H1 (cell line): ENCODE data around the gene HAT1. TPM values are rescaled to one million over a fixed set of nuclear protein-coding genes. Genes with fewer than 3 reads are reported as not detected.

Experiments
- EGR1 ChIP-seq: IDR thresholded peaks from 2 replicates; pipeline ENCODE4 v1.6.1; 2011; ENCODE audit warnings: low read depth, low read length, borderline replicate concordance
- GTF2F1 ChIP-seq: IDR thresholded peaks from 2 replicates; pipeline ENCODE4 v1.6.1; 2012; ENCODE audit warnings: low read depth, low read length, improper control_type of control experiment, borderline replicate concordance
- JUN ChIP-seq: IDR thresholded peaks from 2 replicates; pipeline ENCODE4 v1.6.1; 2011; ENCODE audit warnings: low read depth, mild to moderate bottlenecking, improper control_type of control experiment, low read length
- MAFK ChIP-seq: IDR thresholded peaks from 2 replicates; pipeline ENCODE4 v1.6.1; 2012; ENCODE audit warnings: low read depth, mild to moderate bottlenecking, improper control_type of control experiment, low read length
- SIX5 ChIP-seq: IDR thresholded peaks from 2 replicates; pipeline ENCODE4 v1.6.1; 2011; ENCODE audit warnings: mild to moderate bottlenecking, low read depth, low read length
- SP2 ChIP-seq: IDR thresholded peaks from 2 replicates; pipeline ENCODE4 v1.6.1; 2012; ENCODE audit warnings: mild to moderate bottlenecking, low read length, inconsistent platforms
- TAF7 ChIP-seq: optimal IDR thresholded peaks from 2 replicates; pipeline ENCODE3; 2011; ENCODE audit warnings: low read depth, mild to moderate bottlenecking, inconsistent platforms, low read length, moderate library complexity, borderline replicate concordance
- TCF12 ChIP-seq: IDR thresholded peaks from 2 replicates; pipeline ENCODE4 v1.6.1; 2011; ENCODE audit warnings: low read depth, mild to moderate bottlenecking, low read length
- polyA plus RNA-seq, 7 experiments: library from polyadenylated mRNA; depleted of rRNA in 3 of 7; stranded (reverse) in 5 of 7; unstranded in 2 of 7; fragments of >200 nt in 5 of 7; fragments of 200-250 nt in 2 of 7; gene quantifications; 1 replicate in 5 of 7; 2 replicates in 1 of 7; 4 replicates in 1 of 7; pipeline versions ENCODE4 v1.2.1 to v1.2.3, GENCODE V29; 2011 to 2013; ENCODE audit warnings: missing spikeins in 2 of 7, mixed read lengths in 2 of 7
- total RNA-seq: library from RNA; stranded (reverse); fragmentation: NEBNext Ultra II Directional; extraction: Animal tissue kit (Norgen Biotek cat#: 25700); gene quantifications from 2 replicates; pipeline ENCODE4 v1.2.1, GENCODE V29; 2021
- TF ChIP-seq, protein P1 (sequence below): fragments of 300-600 bp; sonication (generic); IDR thresholded peaks from 2 replicates; pipeline ENCODE4 v1.7.1; 2012; ENCODE audit warnings: low read length, moderate library complexity, mild to moderate bottlenecking, inconsistent platforms; ENCODE audit not compliant: insufficient replicate concordance

HAT1 gene
- total and polyA plus RNA-seq, 2 of the 8 experiments (the other 6 are each of a cell fraction or from before 2014, with no cell fraction given) = 44.6 to 74.2 TPM

DNA sequence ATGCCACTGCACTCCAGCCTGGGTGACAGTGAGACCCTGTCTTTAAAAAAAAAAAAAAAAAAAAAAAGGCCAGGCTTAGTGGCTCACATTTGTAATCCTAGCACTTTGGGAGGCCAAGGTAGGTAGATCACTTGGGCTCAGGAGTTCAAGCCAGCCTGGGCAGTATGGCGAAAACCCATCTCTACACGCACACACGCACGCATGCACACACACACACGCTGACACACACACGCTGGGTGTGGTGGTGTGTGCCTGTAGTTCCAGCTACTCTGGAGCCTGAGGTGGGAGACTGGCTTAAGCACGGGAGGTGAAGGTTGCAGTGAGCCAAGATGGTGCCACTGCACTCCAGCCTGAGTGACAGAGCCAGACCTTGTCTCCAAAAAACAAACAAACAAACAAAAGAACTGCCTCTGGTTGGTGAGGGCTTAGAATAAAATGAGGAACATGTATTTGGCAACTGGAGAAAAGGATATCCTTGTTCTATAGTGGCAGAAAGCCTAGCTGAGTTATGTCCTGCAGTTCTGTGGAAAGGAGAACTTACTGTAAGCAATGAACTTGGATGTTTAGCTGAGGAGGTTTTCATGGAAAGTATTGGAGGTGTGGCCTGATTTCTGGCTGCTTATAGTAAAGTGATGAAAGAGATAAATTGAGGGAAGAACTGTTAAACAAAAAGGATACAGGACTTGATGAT lies 34.0 kb downstream of the HAT1 start (continued):
- TF ChIP-seq, protein P1, sequence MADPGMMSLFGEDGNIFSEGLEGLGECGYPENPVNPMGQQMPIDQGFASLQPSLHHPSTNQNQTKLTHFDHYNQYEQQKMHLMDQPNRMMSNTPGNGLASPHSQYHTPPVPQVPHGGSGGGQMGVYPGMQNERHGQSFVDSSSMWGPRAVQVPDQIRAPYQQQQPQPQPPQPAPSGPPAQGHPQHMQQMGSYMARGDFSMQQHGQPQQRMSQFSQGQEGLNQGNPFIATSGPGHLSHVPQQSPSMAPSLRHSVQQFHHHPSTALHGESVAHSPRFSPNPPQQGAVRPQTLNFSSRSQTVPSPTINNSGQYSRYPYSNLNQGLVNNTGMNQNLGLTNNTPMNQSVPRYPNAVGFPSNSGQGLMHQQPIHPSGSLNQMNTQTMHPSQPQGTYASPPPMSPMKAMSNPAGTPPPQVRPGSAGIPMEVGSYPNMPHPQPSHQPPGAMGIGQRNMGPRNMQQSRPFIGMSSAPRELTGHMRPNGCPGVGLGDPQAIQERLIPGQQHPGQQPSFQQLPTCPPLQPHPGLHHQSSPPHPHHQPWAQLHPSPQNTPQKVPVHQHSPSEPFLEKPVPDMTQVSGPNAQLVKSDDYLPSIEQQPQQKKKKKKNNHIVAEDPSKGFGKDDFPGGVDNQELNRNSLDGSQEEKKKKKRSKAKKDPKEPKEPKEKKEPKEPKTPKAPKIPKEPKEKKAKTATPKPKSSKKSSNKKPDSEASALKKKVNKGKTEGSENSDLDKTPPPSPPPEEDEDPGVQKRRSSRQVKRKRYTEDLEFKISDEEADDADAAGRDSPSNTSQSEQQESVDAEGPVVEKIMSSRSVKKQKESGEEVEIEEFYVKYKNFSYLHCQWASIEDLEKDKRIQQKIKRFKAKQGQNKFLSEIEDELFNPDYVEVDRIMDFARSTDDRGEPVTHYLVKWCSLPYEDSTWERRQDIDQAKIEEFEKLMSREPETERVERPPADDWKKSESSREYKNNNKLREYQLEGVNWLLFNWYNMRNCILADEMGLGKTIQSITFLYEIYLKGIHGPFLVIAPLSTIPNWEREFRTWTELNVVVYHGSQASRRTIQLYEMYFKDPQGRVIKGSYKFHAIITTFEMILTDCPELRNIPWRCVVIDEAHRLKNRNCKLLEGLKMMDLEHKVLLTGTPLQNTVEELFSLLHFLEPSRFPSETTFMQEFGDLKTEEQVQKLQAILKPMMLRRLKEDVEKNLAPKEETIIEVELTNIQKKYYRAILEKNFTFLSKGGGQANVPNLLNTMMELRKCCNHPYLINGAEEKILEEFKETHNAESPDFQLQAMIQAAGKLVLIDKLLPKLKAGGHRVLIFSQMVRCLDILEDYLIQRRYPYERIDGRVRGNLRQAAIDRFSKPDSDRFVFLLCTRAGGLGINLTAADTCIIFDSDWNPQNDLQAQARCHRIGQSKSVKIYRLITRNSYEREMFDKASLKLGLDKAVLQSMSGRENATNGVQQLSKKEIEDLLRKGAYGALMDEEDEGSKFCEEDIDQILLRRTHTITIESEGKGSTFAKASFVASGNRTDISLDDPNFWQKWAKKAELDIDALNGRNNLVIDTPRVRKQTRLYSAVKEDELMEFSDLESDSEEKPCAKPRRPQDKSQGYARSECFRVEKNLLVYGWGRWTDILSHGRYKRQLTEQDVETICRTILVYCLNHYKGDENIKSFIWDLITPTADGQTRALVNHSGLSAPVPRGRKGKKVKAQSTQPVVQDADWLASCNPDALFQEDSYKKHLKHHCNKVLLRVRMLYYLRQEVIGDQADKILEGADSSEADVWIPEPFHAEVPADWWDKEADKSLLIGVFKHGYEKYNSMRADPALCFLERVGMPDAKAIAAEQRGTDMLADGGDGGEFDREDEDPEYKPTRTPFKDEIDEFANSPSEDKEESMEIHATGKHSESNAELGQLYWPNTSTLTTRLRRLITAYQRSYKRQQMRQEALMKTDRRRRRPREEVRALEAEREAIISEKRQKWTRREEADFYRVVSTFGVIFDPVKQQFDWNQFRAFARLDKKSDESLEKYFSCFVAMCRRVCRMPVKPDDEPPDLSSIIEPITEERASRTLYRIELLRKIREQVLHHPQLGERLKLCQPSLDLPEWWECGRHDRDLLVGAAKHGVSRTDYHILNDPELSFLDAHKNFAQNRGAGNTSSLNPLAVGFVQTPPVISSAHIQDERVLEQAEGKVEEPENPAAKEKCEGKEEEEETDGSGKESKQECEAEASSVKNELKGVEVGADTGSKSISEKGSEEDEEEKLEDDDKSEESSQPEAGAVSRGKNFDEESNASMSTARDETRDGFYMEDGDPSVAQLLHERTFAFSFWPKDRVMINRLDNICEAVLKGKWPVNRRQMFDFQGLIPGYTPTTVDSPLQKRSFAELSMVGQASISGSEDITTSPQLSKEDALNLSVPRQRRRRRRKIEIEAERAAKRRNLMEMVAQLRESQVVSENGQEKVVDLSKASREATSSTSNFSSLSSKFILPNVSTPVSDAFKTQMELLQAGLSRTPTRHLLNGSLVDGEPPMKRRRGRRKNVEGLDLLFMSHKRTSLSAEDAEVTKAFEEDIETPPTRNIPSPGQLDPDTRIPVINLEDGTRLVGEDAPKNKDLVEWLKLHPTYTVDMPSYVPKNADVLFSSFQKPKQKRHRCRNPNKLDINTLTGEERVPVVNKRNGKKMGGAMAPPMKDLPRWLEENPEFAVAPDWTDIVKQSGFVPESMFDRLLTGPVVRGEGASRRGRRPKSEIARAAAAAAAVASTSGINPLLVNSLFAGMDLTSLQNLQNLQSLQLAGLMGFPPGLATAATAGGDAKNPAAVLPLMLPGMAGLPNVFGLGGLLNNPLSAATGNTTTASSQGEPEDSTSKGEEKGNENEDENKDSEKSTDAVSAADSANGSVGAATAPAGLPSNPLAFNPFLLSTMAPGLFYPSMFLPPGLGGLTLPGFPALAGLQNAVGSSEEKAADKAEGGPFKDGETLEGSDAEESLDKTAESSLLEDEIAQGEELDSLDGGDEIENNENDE = no peak
- TF ChIP-seq JUN = no peak
- TF ChIP-seq EGR1 = no peak
- TF ChIP-seq TAF7 = no peak
- no peak for TF ChIP-seq SP2
- no peak for TF ChIP-seq MAFK
- TF ChIP-seq SIX5 = no peak
- TF ChIP-seq TCF12 = no peak
- TF ChIP-seq GTF2F1 = no peak
